HG03139 (cell line): ENCODE data around the gene SEBOX.
"Not testable (repeated sequence)": the region's sequence is repeated elsewhere in the genome, so short reads cannot be mapped to it uniquely, and the experiment has no call there.

ENCODE experiments used
- ATAC-seq: cut with Tn5 transposase; IDR thresholded peaks from one replicate; pipeline ENCODE4 v1.9.1; 2021; ENCODE audit not compliant: unreplicated experiment

SEBOX gene

DNA sequence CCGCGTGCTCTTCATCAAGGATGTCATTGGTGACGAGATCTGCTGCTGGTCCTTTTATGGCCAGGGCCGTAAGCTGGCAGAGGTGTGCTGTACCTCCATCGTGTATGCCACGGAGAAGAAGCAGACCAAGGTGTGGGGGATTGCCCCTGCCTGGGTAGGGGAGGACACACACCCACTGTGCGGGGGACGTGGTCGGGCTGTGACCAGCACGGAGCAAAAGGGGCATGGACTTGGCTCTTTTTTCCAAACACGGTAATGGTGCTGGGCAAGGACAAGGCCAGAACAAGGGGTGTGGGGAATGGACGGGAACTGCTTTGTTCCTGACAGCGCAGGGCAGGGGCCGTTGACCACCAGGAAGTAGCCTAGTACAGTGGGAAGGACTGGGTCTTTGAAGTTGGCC, 22.7 kb downstream of the SEBOX start:
- ATAC-seq: no peak

DNA sequence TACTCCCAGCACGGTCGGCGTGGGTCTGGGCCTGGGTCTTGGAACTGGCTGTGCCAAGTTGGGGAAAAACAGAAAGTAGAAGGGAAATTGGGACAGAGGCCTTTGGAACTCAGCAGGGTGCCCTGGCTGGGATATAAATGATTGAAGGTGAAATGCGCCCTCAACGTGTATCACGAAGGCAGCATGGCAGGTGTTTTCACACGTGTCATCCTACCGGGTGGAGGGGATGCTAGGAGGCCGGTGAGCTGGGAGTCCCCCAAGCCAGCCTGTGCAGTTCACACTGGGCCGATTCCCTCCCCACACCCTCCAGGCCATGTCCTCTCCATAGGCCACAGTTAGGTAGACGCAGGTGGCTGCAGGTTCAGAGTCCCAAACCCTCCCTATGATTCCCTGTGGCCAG, 23.5 kb downstream of the SEBOX start:
- no peak for ATAC-seq

DNA sequence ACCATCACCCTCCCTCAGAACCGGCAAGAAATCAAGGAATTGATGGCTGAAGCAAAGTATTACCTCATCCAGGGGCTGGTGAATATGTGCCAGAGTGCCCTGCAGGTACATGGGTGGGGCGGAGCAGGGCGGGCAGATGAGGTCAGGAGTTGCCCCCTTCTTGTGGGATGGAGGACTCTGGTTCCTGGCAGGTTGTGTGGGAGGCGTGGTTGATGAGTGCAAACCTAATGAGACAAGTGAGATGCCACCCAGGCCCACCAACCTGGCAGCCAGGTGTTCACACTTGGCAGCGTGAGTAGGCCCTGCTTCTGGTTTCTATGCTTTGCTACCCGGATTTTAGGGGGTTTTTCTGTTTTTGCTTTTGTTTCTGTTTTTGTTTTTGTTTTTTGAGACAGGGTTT, 24.6 kb downstream of the SEBOX start:
- no peak for ATAC-seq

DNA sequence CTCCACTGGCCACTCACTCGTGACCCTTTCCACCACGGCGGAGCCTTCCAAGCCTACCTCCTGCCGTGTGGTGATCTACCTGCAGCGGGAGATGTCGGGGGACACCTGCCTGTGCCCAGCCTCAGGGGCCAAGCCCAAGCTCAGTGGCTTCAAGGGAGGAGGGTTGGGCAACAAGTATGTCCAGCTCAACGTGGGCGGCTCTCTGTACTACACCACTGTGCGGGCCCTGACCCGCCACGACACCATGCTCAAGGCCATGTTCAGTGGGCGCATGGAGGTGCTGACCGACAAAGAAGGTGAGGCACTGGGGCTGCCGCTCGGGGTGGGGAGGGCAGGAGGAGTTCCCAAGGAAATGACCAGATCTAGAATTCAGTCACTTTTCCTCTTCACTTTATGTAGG, 25.6 kb downstream of the SEBOX start:
- ATAC-seq: no peak

DNA sequence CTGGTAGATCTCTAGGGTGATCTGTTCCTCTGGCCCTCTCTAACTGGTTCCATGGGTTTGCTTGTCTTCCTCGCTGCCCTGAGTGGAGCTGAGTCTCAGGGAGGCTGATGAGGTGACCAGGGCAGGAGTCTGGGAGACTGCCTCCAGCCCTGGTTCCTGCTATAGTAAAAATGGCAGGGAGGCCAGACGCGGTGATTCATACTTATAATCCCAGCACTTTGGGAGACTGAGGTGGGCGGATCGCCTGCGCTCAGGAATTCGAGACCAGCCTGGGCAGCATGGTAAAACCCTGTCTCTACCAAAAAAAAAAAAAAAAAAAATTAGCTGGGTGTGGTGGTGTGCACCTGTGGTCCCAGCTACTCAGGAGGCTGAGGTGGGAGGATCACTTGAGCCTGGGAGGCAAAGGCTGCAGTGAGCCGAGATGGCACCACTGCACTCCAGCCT, 26.2 kb downstream of the SEBOX start:
- not testable (repeated sequence) for ATAC-seq

DNA sequence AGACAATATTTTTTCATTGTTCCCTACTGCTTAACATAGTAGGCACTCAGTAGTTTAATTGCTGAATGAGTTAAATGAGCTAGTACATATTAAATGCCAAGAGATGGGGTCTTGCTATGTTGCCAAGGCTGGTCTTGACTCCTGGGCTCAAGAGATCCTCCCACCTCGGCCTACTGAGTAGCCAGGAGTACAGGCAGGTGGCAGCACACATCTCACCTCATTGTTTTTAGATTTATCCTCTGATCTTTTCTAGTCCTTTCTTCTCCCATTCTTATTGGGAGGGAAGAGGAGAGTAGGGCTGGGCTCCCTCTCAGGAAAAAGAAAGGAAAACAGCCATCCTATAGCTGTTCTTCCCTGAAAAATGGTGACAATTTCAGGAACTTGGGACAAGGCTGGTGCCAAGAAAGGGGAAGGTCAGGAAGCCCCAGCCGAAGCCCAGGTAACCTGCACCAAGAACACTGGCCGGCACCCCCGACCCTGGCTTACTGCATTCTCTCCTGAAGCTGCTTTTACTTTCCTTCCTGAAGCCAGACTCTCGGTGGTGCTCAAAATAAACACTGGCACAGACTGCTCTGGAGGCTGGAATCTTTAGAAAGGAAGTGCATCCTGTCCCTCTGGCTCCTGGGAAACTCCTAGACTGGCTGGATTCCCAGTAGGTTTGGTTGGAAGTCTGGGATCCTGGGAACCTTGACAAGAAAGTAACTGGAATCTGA, 26.8 kb downstream of the SEBOX start:
- ATAC-seq: no peak

DNA sequence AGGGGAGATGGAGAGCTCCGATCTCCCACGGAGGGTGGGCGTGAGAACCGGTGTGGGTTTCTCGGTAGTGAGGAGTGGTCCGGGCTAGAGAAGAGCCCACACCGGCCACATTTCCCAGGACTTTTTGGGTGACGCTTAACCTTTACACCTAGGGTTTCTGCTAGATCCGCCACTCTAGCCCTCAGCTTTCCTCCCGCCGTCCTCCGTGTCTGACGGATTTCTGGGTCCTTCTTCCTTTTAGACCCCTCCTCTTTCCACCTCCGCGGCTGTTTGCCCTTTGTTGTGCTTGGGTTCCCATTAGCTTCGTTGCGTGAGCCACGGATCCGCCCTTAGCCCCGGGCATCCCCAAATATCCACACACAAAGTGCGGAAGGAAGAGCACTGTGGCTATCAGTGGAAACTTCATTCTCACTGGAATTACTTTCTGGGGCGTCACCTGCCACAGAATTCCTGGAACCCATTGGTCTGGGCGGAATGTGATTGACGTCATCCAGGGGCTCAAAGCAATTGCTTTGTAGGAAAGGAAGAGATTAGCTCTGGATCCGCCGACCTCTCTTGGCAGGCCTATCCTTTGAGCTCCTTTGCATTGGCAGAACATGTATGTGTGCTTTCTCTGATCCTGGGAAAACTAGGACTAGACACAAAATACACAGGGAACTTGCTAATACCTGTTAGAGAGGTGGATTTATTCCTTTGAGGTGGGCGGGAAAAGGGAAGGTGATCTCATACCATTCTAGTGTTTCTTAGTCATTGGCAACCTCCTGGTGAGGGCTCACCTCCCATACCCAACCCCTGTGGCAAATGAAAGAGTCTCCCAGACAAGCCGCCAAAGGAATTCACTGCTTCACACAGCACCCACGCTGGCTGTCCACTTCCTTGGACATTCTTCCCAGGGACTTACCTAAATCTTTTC, 28.8 kb downstream of the SEBOX start:
- no peak for ATAC-seq

DNA sequence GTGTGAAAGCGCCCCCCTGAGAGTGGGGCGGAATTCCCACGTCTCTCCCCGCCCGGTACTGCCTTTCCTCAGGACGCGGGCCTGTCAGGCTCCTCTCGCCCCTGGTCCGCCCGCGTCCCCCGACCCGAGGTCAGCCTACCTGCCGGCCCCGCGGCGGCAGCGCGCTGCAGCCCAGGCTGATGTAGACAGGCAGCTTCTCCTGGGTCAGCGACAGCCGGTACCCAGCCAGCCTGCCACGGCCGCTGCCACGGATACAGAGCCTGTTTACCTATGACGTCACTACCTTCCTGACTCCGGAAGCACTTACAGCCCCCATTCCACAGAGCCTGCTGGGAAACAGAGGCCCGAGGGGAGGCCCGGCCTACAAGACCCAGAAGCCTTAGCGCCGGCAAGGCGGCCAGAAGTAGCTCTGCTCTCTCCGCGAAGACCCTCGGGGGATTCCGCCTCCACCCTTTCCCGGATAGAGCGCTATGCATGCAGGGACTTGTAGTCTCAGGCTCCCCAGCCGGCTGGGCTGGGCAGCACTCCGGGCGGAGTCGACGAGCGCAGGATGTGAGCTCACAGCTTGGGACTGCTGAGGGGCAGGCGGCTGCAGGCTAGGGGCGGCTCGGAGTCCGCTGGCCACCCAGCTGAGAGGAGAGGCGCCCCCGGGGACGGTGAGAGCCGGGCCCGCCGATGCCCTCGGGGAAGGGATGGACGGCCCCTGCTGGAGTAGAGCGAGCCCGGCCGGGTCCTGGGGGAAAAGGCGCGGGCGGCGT, 29.6 kb downstream of the SEBOX start, which contains the start of the genes IFT20 and TNFAIP1:
TSS of gene IFT20 (minus strand) at position 272 of the 758 bp plus-strand sequence. CDS start 3,487 bp downstream, outside the sequence.
TSS of gene TNFAIP1 (plus strand) at position 561 of the 758 bp plus-strand sequence. CDS start 3,761 bp downstream, outside the sequence.
- peak; percentile 92 for ATAC-seq

DNA sequence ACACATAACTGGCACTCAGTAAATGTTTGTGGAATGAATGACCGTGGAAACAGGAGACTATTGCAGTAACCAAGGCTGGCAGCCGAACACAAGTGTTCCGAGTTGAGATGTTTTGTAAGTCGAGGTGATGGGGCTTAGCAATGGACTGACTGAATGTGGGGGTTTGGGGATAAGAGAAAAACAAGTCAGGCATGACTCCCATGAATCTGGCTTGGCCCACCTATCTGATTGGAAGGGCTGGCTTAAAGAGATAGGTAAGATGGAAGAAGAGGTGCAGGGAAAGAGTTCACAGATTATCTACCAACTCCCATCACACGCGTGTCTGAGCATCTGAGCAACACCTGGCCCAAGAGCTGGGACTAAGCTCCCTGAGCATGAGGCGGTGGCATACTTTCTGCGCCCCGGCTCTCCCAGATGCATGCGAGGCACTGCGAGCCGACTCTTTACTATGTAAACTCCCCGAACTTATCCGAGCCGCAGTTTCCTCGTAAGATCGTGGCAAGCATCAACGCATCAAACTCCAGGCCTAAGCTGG, 30.3 kb downstream of the SEBOX start:
- ATAC-seq: no peak

DNA sequence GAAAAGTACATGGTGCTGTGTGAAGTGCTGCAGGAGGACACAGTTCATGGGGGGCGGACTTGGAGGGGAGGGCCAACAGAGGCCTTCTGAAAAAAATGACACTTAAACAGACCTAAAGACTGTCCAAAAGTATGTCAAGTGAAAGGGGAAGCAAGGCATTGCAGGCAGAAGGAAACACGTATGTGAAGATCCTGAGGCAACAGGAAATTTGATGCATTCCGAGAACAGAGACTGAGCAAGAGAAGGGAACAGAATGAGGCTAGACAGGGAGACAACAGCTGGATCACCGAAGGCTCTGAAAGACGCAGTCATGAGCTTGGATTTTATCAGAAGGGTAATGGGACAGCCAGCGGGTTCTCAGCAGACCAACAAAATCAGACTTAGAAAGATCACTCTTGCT, 30.8 kb downstream of the SEBOX start:
- ATAC-seq: no peak

DNA sequence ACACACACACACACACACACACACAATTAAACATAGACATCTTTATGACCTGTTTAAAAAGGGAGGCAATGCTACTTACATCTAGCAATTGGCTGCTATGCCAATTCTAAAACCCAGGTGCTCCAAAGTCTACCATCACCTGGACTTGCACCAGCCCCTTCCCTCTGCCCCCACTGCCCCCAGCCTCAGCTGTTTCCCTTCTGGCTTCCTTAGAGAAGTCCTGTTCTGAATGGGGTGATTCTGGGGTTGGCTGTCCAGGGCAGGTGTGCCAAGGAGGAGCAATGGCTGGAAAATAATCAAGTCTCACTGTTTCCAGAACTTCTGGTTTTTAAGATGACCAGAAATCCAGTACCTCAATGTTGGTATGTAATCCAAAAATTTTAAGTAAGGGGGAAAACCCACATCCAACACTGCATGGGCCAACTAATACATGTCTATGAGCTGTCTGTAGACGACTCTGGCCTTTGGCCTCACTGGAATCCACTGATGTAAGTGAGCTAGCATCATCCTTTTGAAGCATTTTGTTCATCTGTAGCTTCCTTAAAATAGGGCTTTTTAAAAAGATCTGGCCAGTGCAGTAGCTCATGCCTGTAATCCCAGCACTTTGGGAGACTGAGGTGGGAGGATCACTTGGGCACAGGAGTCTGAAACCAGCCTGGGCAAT, 31.8 kb downstream of the SEBOX start:
- no peak for ATAC-seq

DNA sequence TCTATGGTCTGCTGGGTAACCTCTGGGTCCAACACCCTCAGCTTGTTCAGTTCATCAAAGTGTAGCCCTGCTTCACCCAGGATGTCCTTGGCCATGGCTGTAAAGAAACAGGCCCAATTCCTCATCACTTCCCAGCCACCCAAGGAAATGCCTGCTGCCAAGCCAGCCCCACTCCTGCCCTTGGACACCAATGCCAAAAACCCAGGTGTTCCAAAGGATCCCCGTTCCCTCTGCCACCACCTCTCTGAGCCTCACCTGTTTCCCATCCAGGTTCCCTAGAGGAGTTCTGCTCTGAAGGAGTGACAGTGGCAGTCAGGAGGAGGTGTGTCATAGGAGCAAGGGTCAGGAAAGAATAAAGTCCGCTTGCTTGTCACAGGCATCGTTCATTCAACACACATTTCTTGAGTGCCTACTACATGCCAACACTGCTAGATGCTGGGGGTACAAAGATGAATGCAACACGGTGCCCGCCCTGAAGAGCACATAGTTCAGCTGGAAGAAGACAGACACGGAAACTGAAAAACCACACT, 33.0 kb downstream of the SEBOX start:
- ATAC-seq: no peak

DNA sequence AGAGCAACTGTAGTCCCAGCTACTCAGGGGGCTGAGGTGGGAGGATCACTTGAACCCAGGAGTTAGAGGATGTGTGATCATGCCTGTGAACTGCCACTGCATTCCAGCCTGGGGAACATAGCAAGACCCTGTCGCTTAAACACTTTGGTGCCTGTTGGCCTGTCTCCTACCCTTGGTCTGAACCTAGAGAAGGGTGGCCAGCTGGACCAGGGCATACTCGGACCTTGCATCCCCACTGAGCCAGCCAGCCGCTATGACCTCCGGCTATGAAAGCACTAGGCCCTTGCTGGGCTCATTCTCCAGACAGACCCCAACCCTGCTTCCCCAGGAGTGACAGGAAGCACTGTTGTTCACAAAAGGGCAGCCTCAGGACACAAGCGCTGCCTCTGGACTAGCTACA, 34.3 kb downstream of the SEBOX start:
- no peak for ATAC-seq

DNA sequence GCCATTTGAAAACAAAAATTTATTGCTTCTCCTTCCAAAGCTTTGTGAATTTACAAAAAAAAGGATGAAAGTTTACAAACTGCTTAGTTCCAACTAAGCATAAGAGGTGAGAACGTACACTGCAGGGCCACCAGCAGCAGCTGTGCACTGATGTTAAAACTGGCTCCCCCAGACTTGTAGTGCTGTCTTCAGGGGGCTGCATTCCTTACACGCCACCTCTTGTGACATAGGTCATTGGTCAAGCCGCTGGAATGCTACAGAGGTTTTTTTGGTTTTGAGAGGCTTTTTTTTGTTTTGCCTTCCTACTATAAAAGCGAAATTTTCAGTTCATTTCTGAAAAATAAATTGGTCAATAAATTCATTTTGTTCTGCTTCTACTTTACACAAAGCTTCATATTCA, 36.7 kb downstream of the SEBOX start:
- no peak for ATAC-seq

DNA sequence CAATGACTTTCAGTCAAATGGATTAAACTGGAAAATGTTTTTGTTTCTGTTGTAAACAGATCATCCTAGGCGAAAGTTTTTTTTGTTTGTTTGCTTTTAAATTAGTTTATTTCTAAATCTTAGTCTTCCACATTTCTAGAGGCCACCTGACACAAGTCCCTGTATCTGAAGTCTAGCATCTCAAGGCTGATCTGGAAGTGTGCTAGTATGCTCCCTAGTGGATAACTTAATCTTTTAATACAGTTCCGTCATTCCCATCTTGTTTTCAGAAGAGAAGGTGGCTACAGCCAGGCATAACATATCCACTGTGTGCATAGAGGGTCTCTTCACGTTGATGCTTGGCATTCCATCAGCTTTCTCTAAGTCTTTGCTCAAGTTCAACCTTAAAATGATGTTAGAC, 37.3 kb downstream of the SEBOX start:
- ATAC-seq: no peak

DNA sequence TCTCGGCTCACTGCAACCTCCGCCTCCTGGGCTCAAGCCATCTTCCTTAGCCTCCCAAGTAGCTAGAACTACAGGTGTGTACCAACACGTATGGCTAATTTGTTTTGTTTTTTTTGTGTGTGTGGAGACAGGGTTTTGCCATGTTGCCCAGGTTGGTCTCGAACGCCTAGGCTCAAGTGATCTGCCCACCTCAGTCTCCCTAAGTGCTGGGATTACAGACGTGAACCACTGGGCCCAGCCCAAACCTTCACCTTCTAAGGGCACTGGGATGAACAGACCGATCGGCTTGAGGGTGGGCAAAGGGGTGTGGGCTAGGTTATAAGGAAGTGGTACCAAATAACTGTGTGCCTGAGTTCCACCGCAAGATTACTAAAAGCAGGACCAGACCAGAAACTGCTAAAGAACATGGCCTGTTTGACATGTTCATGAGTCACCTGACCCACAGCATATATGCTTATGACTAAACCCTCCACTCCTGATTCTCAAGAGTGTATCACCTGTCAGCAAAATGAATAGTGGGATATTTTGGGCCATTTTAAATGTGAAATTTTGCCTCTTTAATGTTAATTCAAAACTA, 37.9 kb downstream of the SEBOX start:
- ATAC-seq: no peak

DNA sequence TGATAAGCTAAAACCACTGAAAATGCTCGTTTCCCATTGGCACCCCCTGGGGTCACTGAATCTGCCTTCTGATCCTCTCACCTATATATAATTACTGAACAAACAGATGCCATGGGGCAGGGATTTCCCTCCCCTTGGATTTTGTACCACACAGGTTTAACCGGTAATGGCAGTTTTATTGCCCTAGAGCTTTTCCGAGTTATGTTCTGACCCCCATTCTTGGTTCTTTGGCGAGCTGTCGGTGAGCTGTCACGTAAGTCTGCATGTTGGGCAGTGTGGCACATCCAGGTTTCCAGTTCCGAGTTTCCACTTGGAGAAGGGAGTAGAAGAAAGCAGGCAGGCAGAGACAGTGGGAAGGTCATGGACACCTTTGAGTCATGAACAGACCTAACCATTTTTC, 38.9 kb downstream of the SEBOX start:
- ATAC-seq: no peak

DNA sequence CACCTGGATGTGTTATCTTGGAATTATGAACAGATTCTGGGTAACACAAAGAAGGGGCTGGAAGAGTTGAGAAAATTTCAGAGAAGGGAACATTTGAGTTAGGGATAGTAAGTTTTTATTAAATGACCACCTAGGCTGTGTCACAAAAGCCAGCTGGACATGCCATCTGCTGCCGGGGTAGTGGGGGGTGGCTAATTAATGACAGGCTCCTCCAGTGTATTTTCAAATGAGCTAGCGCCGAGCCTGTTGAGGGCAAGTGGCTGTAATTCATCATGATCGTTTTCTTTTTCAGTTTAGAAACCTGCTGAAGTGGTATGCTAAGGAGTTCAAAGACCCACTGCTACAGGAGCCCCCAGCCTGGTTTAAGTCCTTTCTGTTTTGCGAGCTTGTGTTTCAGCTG, 39.8 kb downstream of the SEBOX start:
- no peak for ATAC-seq

DNA sequence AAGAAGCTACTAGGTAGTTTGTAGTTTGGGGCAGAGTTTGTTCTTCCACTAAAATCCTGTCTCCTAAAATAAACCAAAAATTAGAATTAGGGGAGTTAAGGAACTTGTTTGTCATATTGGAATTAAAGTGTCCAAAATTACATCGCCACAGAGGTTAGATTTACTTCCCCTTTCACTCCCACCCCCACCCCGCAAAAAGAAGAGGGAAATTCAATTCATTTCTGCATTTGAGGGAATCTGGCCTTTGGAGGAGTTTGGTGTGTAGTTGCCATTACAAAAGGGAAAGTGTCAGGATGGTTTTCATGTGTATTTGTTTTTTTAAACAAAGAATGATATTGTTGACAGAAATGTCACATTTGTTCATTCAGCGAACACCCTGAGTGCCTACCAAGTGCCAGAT, 40.2 kb downstream of the SEBOX start:
- ATAC-seq: no peak

DNA sequence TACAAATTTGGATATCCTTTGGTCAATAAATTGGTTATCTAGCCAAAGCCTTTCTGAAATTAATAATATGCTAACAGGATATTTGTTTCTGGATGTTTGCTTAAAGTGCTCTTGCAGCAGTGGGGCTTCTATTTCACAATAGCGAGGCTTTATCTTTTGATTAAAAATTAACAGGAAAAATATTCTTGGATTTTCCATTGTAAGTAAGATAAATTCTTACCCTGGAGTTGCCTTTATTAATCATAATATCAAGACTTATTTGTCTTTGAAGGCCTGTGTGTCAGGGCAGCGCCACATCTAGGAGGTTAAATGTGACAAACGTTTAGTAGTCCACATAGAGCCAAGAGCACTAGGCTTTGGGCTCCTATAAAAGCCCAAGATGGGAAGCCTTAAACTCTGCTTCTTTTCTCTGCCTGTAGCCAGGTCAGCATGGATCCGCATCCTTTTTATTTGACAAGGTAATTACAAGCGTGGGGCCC, 40.7 kb downstream of the SEBOX start:
- ATAC-seq: no peak
